SK-N-SH (cell line): ENCODE measurements around the gene COL5A1. TPM values are rescaled to one million over a fixed set of nuclear protein-coding genes. Genes with fewer than 3 reads are reported as not detected.

Experiments used
- CTCF ChIA-PET: fragments of 300-600, 350-600 bp; formaldehyde crosslinking; extraction: SDS; loops from one replicate; lab custom pipeline; 2021; lab: Yijun Ruan, JAX
- POLR2A ChIA-PET: fragments of 350-600 bp; sonication (Branson Sonifier 250); formaldehyde crosslinking; extraction: SDS; loops from one replicate; lab custom pipeline; 2020; ENCODE audit warnings: antibody characterized with exemption, inconsistent platforms; lab: Yijun Ruan, JAX
- DNase-seq: peaks from one replicate; pipeline ENCODE4 v3.0.0; 2012
- H2AFZ ChIP-seq: fragments of 200-600 bp; sonication (generic); 2 replicates; pipeline ENCODE4 v1.8.1; 2016; ENCODE audit warnings: antibody characterized with exemption, mild to moderate bottlenecking, low read depth
- H3F3A ChIP-seq: fragments of 200-600 bp; sonication (generic); replicated peaks from 2 replicates; pipeline ENCODE3; 2016; ENCODE audit warnings: antibody characterized with exemption, mild to moderate bottlenecking; ENCODE audit not compliant: insufficient read depth
- H3K27ac ChIP-seq, 2 experiments: fragments of 200-500 bp in 1 of 2; fragments of 200-600 bp in 1 of 2; sonication (Bioruptor generic) in 1 of 2; sonication (generic), shearing (Covaris generic) in 1 of 2; 2 replicates each; pipeline versions ENCODE4 v1.5.1 to v1.6.1; 2014 to 2016; ENCODE audit warnings: low read depth in 2 of 2, inconsistent platforms in 1 of 2, low read length in 1 of 2, mild to moderate bottlenecking in 1 of 2, mixed read lengths in 1 of 2
- H3K27me3 ChIP-seq: fragments of 200-600 bp; sonication (generic), shearing (Covaris generic); 2 replicates; pipeline ENCODE4 v1.6.1; 2016; ENCODE audit warnings: mixed run types; ENCODE audit not compliant: insufficient read depth
- H3K36me3 ChIP-seq, 2 experiments: fragments of 200-500 bp in 1 of 2; fragments of 200-600 bp in 1 of 2; sonication (Bioruptor generic) in 1 of 2; sonication (generic) in 1 of 2; replicated peaks in 1 of 2; 2 replicates each; pipeline versions ENCODE3 to v1.5.1; 2014 to 2016; ENCODE audit warnings: low read length in 1 of 2, mild to moderate bottlenecking in 1 of 2; ENCODE audit not compliant: insufficient read depth in 2 of 2, control insufficient read depth in 1 of 2
- H3K4me1 ChIP-seq, 2 experiments: fragments of 200-500 bp in 1 of 2; fragments of 200-600 bp in 1 of 2; sonication (Bioruptor generic) in 1 of 2; sonication (generic), shearing (Covaris generic) in 1 of 2; 2 replicates each; pipeline versions ENCODE4 v1.5.1 to v1.6.1; 2014 to 2016; ENCODE audit warnings: low read depth in 1 of 2, low read length in 1 of 2, mixed run types in 1 of 2; ENCODE audit not compliant: insufficient read depth in 2 of 2, control insufficient read depth in 1 of 2
- H3K4me2 ChIP-seq: fragments of 200-600 bp; sonication (generic), shearing (Covaris generic); 2 replicates; pipeline ENCODE4 v1.6.1; 2017; ENCODE audit warnings: mixed run types
- H3K4me3 ChIP-seq, 2 experiments: fragments of 200-500 bp in 1 of 2; fragments of 200-600 bp in 1 of 2; sonication (Bioruptor generic) in 1 of 2; sonication (generic), shearing (Covaris generic) in 1 of 2; 2 replicates each; pipeline versions ENCODE4 v1.5.1 to v1.8.1; 2014 to 2016; ENCODE audit warnings: low read depth in 2 of 2, inconsistent platforms in 1 of 2, low read length in 1 of 2, mild to moderate bottlenecking in 1 of 2, mixed read lengths in 1 of 2, moderate library complexity in 1 of 2
- H3K79me2 ChIP-seq: fragments of 200-600 bp; sonication (generic); 2 replicates; pipeline ENCODE4 v1.8.1; 2017; ENCODE audit warnings: mild to moderate bottlenecking; ENCODE audit not compliant: insufficient read depth
- H3K9ac ChIP-seq: fragments of 200-600 bp; sonication (generic); 2 replicates; pipeline ENCODE4 v1.6.1; 2017; ENCODE audit warnings: mixed run types
- H3K9me2 ChIP-seq: fragments of 200-600 bp; sonication (generic); 2 replicates; pipeline ENCODE4 v1.6.1; 2017; ENCODE audit warnings: mixed run types
- H3K9me3 ChIP-seq: fragments of 200-600 bp; sonication (generic); 2 replicates; pipeline ENCODE4 v1.6.1; 2017; ENCODE audit warnings: mixed run types, mild to moderate bottlenecking, moderate library complexity
- H4K20me1 ChIP-seq: fragments of 200-600 bp; sonication (generic); 2 replicates; pipeline ENCODE4 v1.6.1; 2017; ENCODE audit warnings: mild to moderate bottlenecking, mixed run types; ENCODE audit not compliant: insufficient read depth
- CHD2 ChIP-seq: fragments of 150-350 bp; IDR thresholded peaks from 2 replicates; pipeline ENCODE4 v1.6.1; 2018; ENCODE audit warnings: low read length; ENCODE audit not compliant: partially characterized antibody
- ELF1 ChIP-seq: IDR thresholded peaks from 2 replicates; pipeline ENCODE4 v1.4.0; 2012
- FOSL2 ChIP-seq: IDR thresholded peaks from 2 replicates; pipeline ENCODE4 v1.4.0; 2012; ENCODE audit warnings: low read depth, mild to moderate bottlenecking, moderate library complexity, borderline replicate concordance
- FOXM1 ChIP-seq: IDR thresholded peaks from 2 replicates; pipeline ENCODE4 v1.4.0; 2012; ENCODE audit warnings: low read depth, mild to moderate bottlenecking
- MEF2A ChIP-seq: IDR thresholded peaks from 2 replicates; pipeline ENCODE4 v1.4.0; 2012; ENCODE audit warnings: low read depth, borderline replicate concordance
- NRF1 ChIP-seq: IDR thresholded peaks from 2 replicates; pipeline ENCODE4 v1.6.1; 2012; ENCODE audit warnings: low read depth, mild to moderate bottlenecking, low read length
- RFX5 ChIP-seq: IDR thresholded peaks from 2 replicates; pipeline ENCODE4 v1.6.1; 2012; ENCODE audit warnings: mild to moderate bottlenecking, improper control_type of control experiment, low read length
- SIN3A ChIP-seq: IDR thresholded peaks from 2 replicates; pipeline ENCODE4 v1.6.1; 2012; ENCODE audit warnings: low read depth, mild to moderate bottlenecking, low read length, moderate library complexity, borderline replicate concordance
- SMC3 ChIP-seq: IDR thresholded peaks from 2 replicates; pipeline ENCODE4 v1.6.1; 2012; ENCODE audit warnings: low read depth, low read length, improper control_type of control experiment
- ZBTB33 ChIP-seq: IDR thresholded peaks from 2 replicates; pipeline ENCODE4 v1.4.0; 2012; ENCODE audit warnings: low read depth, borderline replicate concordance
- WGBS: methylation state at CpG from one replicate; pipeline ENCODE4 v1.1.6; 2017; ENCODE audit warnings: low lambda C conversion rate; 5-methylcytosine and 5-hydroxymethylcytosine counted together
- polyA plus RNA-seq, 3 experiments: library from polyadenylated mRNA; depleted of rRNA; stranded (reverse); fragments of >200 nt; gene quantifications; 2 replicates each; pipeline ENCODE4 v1.2.3, GENCODE V29; 2012
- TF ChIP-seq, protein P1 (sequence below): IDR thresholded peaks from 2 replicates; pipeline ENCODE4; 2012

Gene COL5A1
- polyA plus RNA-seq, 1 of the 3 experiments (the other 2 are of a cell fraction) = 73.8 TPM

GRCh38 chr9:134676886-134677285, 35.3 kb downstream of the COL5A1 start:
- CTCF ChIA-PET = interaction anchor here (0.9 to 3.9 kb wide), 4 partner anchors 13 to 227 kb away, joined by 3 to 32 read pairs (median 4); no protein-coding TSS in a partner anchor
- peaks cover 0 to 35% of the 10 kb centered on the region in 2 experiments for H3K36me3 ChIP-seq
- TF ChIP-seq RFX5 (no peak), SIN3A (no peak), MEF2A (no peak), CHD2 (no peak), ELF1 (no peak), NRF1 (no peak), ZBTB33 (no peak), FOXM1 (no peak), SMC3 (no peak)
- TF ChIP-seq, protein P1, sequence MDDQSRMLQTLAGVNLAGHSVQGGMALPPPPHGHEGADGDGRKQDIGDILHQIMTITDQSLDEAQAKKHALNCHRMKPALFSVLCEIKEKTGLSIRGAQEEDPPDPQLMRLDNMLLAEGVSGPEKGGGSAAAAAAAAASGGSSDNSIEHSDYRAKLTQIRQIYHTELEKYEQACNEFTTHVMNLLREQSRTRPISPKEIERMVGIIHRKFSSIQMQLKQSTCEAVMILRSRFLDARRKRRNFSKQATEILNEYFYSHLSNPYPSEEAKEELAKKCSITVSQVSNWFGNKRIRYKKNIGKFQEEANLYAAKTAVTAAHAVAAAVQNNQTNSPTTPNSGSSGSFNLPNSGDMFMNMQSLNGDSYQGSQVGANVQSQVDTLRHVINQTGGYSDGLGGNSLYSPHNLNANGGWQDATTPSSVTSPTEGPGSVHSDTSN = no peak
- 0 out of 4 replicates have a peak, but pooled peaks cover 0 to 2% of the 10 kb centered on the region in 2 experiments for H3K4me1 ChIP-seq
- POLR2A ChIA-PET = no interaction called here
- H3K9me2 ChIP-seq = no peaks in the 10 kb centered on the region
- H3K9me3 ChIP-seq = peaks cover 7% of the 10 kb centered on the region; the same call in 1 of the 2 replicates
- no peak overlapping the region for H3K27ac ChIP-seq
- DNase-seq = no peak
- WGBS = 92% methylated on average over 6 of the region's 6 CpGs
- peaks cover 97% of the 10 kb centered on the region for H4K20me1 ChIP-seq
- H2AFZ ChIP-seq = no peak overlapping the region
- H3K9ac ChIP-seq = no peak overlapping the region
- no peak overlapping the region for H3K4me3 ChIP-seq
- H3F3A ChIP-seq = peaks cover 39% of the 10 kb centered on the region
- H3K79me2 ChIP-seq = peaks cover 96% of the 10 kb centered on the region
- no peaks in the 10 kb centered on the region for H3K27me3 ChIP-seq
- no peak overlapping the region for H3K4me2 ChIP-seq

- peaks cover under 1% of the 10 kb centered on the region; the same call in 1 of the 2 replicates for H3K9me3 ChIP-seq
- POLR2A ChIA-PET = no interaction called here
- no peaks in the 10 kb centered on the region for H3K27me3 ChIP-seq
- TF ChIP-seq FOSL2 = no peak
- no peak overlapping the region for H3K27ac ChIP-seq
- H3K9ac ChIP-seq = no peak overlapping the region
- H3K9me2 ChIP-seq = no peaks in the 10 kb centered on the region
- H3K4me3 ChIP-seq = no peak overlapping the region
- no peak overlapping the region for H3K4me2 ChIP-seq
- no peak overlapping the region for H2AFZ ChIP-seq
- no peaks in the 10 kb centered on the region for H3K4me1 ChIP-seq
- H3K79me2 ChIP-seq = peaks cover 96% of the 10 kb centered on the region
- DNase-seq = no peak
- peaks cover 97% of the 10 kb centered on the region for H4K20me1 ChIP-seq
- 94% methylated on average over 8 of the region's 11 CpGs for WGBS
- H3K36me3 ChIP-seq = peaks cover 0 to 27% of the 10 kb centered on the region in 2 experiments
- peaks cover 38% of the 10 kb centered on the region for H3F3A ChIP-seq
- CTCF ChIA-PET = interaction anchor here (1.1 to 3.9 kb wide), 6 partner anchors 10 to 507 kb away, joined by 3 to 32 read pairs (median 4); no protein-coding TSS in a partner anchor
Measured at GRCh38 chr9:134677743-134678142, 36.1 kb downstream of the COL5A1 start.
